K562 (cell line): ENCODE measurements around the gene MEGF11. TPM values are rescaled to one million over a fixed set of nuclear protein-coding genes. Genes with fewer than 3 reads are reported as not detected.

Experiments used
- ATAC-seq: fragments of 200-7000 bp; cut with Tn5 transposase; 3 replicates; pipeline ENCODE4 v1.9.1; 2020; ENCODE audit warnings: moderate library complexity
- BruUV-seq: library from RNA; stranded (reverse); fragments of 400-500 nt; replicated peaks from 2 replicates; lab custom pipeline; 2021; lab: Mats Ljungman, UMichigan
- CTCF ChIA-PET: fragments of 300-600 bp; formaldehyde crosslinking; extraction: SDS; loops from one replicate; lab custom pipeline; 2021; ENCODE audit warnings: low intra/inter-chr PET ratio; lab: Yijun Ruan, JAX
- POLR2A ChIA-PET: fragments of 300-600, 350-650 bp; sonication (Branson Sonifier 250); formaldehyde crosslinking; extraction: SDS; loops from one replicate; lab custom pipeline; 2021; ENCODE audit warnings: antibody characterized with exemption, inconsistent platforms; lab: Yijun Ruan, JAX
- DNase-seq, 4 experiments: peaks; one replicate each; pipeline versions ENCODE4 v3.0.0 to v3.0.0-alpha.2; 2011 to 2018; ENCODE audit warnings: low spot score in 3 of 4, mixed read lengths in 3 of 4; ENCODE audit errors: extremely low read depth in 1 of 4
- FAIRE-seq: peaks from 2 replicates; lab custom pipeline; 2011; peaks lifted over from hg19 to GRCh38; lab: Jason Lieb, UNC
- H2AFZ ChIP-seq: 2 replicates; pipeline ENCODE4 v1.6.0; 2011; ENCODE audit warnings: low read depth, low read length, control low read depth, inconsistent platforms
- H3K27ac ChIP-seq: fragments of 200-600 bp; 3 replicates; pipeline ENCODE4 v1.8.0; 2011; ENCODE audit warnings: low read depth, mild to moderate bottlenecking, control low read depth, inconsistent platforms, low read length, moderate library complexity, mixed read lengths; ENCODE audit errors: extremely low read depth
- H3K27me3 ChIP-seq, 2 experiments: fragments of 300-600 bp in 1 of 2; 2 replicates in 1 of 2; 3 replicates in 1 of 2; pipeline versions ENCODE4 v1.6.0 to v1.8.0; 2011; ENCODE audit warnings: inconsistent platforms in 2 of 2, low read length in 2 of 2, mild to moderate bottlenecking in 1 of 2, mixed read lengths in 1 of 2, moderate library complexity in 1 of 2; ENCODE audit not compliant: control insufficient read depth in 2 of 2, insufficient read depth in 2 of 2
- H3K36me3 ChIP-seq: fragments of 300-600 bp; 3 replicates; pipeline ENCODE4 v1.8.0; 2011; ENCODE audit warnings: mild to moderate bottlenecking, low read length, inconsistent platforms; ENCODE audit not compliant: control insufficient read depth, insufficient read depth
- H3K4me1 ChIP-seq, 2 experiments: fragments of 200-600 bp in 1 of 2; replicated peaks in 1 of 2; 2 replicates in 1 of 2; 3 replicates in 1 of 2; pipeline versions ENCODE4 v1.5.1 to v1.8.0; 2011; ENCODE audit warnings: inconsistent platforms in 2 of 2, low read length in 2 of 2, mild to moderate bottlenecking in 1 of 2, mixed read lengths in 1 of 2, moderate library complexity in 1 of 2; ENCODE audit not compliant: control insufficient read depth in 2 of 2, insufficient read depth in 2 of 2
- H3K4me2 ChIP-seq: 2 replicates; pipeline ENCODE4 v1.6.1; 2011; ENCODE audit warnings: low read length, control low read depth, inconsistent platforms, mixed read lengths; ENCODE audit not compliant: insufficient read depth
- H3K4me3 ChIP-seq: fragments of 200-600 bp; sonication (generic), shearing (Covaris generic); 2 replicates; pipeline ENCODE4 v1.5.1; 2016; ENCODE audit warnings: control low read depth, inconsistent platforms
- H3K79me2 ChIP-seq: fragments of 200-600 bp; 3 replicates; pipeline ENCODE4 v1.8.0; 2011; ENCODE audit warnings: low read length, inconsistent platforms; ENCODE audit not compliant: control insufficient read depth, insufficient read depth
- H3K9ac ChIP-seq, 2 experiments: 2 replicates each; pipeline versions ENCODE4 v1.6.0 to v1.6.1; 2011; ENCODE audit warnings: low read depth in 2 of 2, low read length in 2 of 2, control low read depth in 1 of 2, inconsistent platforms in 1 of 2, mild to moderate bottlenecking in 1 of 2, mixed read lengths in 1 of 2; ENCODE audit not compliant: insufficient read depth in 1 of 2
- H3K9me1 ChIP-seq: one replicate; pipeline ENCODE4 v1.6.0; 2011; ENCODE audit warnings: inconsistent platforms, mild to moderate bottlenecking, low read length, moderate library complexity; ENCODE audit not compliant: control insufficient read depth, insufficient read depth
- H3K9me3 ChIP-seq: replicated peaks from 2 replicates; pipeline ENCODE4 v1.5.1; 2011; ENCODE audit warnings: low read depth, low read length, inconsistent platforms; ENCODE audit not compliant: control insufficient read depth, insufficient read depth
- H4K20me1 ChIP-seq: replicated peaks from 2 replicates; pipeline ENCODE4 v1.6.1; 2011; ENCODE audit warnings: low read length, inconsistent platforms, mixed read lengths; ENCODE audit not compliant: control insufficient read depth, insufficient read depth
- BCL6 ChIP-seq: fragments of 250-450 bp; sonication (Bioruptor Pico); IDR thresholded peaks from 2 replicates; pipeline ENCODE4 v1.4.0; 2020
- CCNT2 ChIP-seq: IDR thresholded peaks from 2 replicates; pipeline ENCODE4 v1.6.1; 2011; ENCODE audit warnings: borderline replicate concordance, low read depth, mild to moderate bottlenecking, moderate library complexity, mixed read lengths, low read length; ENCODE audit not compliant: insufficient read length; ENCODE audit errors: extremely low read depth
- CREBBP ChIP-seq: IDR thresholded peaks from one replicate; pipeline ENCODE4 v1.6.1; 2012; ENCODE audit warnings: low read depth, mild to moderate bottlenecking, control low read depth, inconsistent platforms, low read length
- JUND ChIP-seq, 2 experiments: IDR thresholded peaks; 2 replicates in 1 of 2; 3 replicates in 1 of 2; pipeline ENCODE4 v1.6.1; 2011; ENCODE audit warnings: borderline replicate concordance in 2 of 2, low read depth in 2 of 2, low read length in 2 of 2, improper control_type of control experiment in 1 of 2, missing biosample characterization in 1 of 2, missing genetic modification characterization in 1 of 2, missing genetic modification reagents in 1 of 2
- NFE2L1 ChIP-seq: fragments of 450-650 bp; IDR thresholded peaks from 2 replicates; pipeline ENCODE4 v1.6.1; 2016; ENCODE audit warnings: missing genetic modification characterization, low read depth, mild to moderate bottlenecking, missing compliant biosample characterization, moderate library complexity, borderline replicate concordance
- PRDM10 ChIP-seq: fragments of 450-650 bp; IDR thresholded peaks from 2 replicates; pipeline ENCODE4 v1.6.1; 2018; ENCODE audit not compliant: partially characterized antibody
- SMAD3 ChIP-seq: fragments of 450-650 bp; formaldehyde crosslinking; conservative IDR thresholded peaks from 2 replicates; pipeline ENCODE4 v1.4.0; 2020; ENCODE audit warnings: mild to moderate bottlenecking
- SMARCA4 ChIP-seq: fragments of 450-650 bp; IDR thresholded peaks from 2 replicates; pipeline ENCODE4 v1.6.1; 2016
- ZBTB34 ChIP-seq: fragments of 250-450 bp; sonication (Bioruptor Pico); IDR thresholded peaks from 2 replicates; pipeline ENCODE4 v1.8.0; 2021; ENCODE audit warnings: mild to moderate bottlenecking, moderate library complexity
- ZKSCAN3 ChIP-seq: fragments of 250-450 bp; sonication (Bioruptor Pico); IDR thresholded peaks from 2 replicates; pipeline ENCODE4 v1.4.0; 2020
- ZNF224 ChIP-seq: sonication (generic); formaldehyde crosslinking; IDR thresholded peaks from 2 replicates; pipeline ENCODE4 v1.8.0; 2022; ENCODE audit warnings: mild to moderate bottlenecking, missing genetic modification reagents
- WGBS: fragments of 100-300 bp; shearing (Covaris generic); methylation state at CpG from one replicate; pipeline ENCODE4 v1.1.6; 2016; ENCODE audit warnings: low coverage, mixed read lengths; ENCODE audit not compliant: insufficient coverage; ENCODE audit errors: missing lambda C conversion rate; 5-methylcytosine and 5-hydroxymethylcytosine counted together
- in situ Hi-C: fragments of 300-500 bp; cut with MboI; formaldehyde crosslinking; loops from 4 replicates; pipeline ENCODE4 v1.15.0; 2018; ENCODE audit warnings: inconsistent platforms, mixed read lengths
- intact Hi-C: fragments of 100-400 bp; cut with micrococcal nuclease; formaldehyde crosslinking; loops from 2 replicates; pipeline ENCODE4 v1.14.2; 2022
- polyA plus RNA-seq, 8 experiments: library from polyadenylated mRNA; depleted of rRNA in 4 of 8; stranded (reverse) in 5 of 8; unstranded in 3 of 8; fragments of >200 nt; fragmentation: Nextera tagmentation in 2 of 8; fragmentation: Illumina TruSeq in 1 of 8; extraction: Ambion mirVana in 2 of 8; extraction: Trizol in 1 of 8; gene quantifications; 2 replicates each; pipeline versions ENCODE4 v1.2.1 to v1.2.3, GENCODE V29; 2011 to 2014; ENCODE audit warnings: inconsistent platforms in 1 of 8, missing spikeins in 1 of 8
- total RNA-seq, 7 experiments: library from RNA; depleted of rRNA in 6 of 7; stranded (reverse); fragments of >200 nt in 6 of 7; fragmentation: Illumina TruSeq in 2 of 7; extraction: Trizol in 2 of 7; gene quantifications; 2 replicates each; pipeline versions ENCODE4 v1.2.1 to v1.2.3, GENCODE V29; 2011 to 2021; ENCODE audit warnings: low replicate concordance in 1 of 7

The MEGF11 gene
- total and polyA plus RNA-seq, 9 of the 15 experiments (the other 6 are each of a cell fraction or from before 2014, with no cell fraction given): 0.06 to 0.23 (median 0.20) TPM; not detected in 6

DNA sequence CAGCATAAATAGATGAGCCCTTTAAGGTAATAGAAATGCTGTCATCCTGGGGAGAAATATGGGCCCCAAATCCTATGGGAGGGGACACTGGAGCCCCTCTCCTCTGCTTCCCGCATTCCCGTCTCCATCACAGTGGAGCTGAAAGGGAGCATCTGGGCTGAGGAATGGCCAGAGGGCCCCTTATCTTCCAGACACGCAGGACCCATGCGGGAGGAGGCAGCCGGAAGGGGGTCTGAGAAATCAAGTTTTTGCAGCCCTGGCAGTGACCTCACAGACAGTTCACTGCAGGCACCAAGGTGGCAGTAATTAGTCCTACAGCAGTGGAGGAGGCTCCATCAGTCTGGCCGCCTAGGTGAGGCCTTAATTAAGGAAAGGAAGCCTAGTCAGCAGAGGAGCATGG, 304.1 kb downstream of the MEGF11 start:
- no peaks in the 10 kb centered on the region for H3K36me3 ChIP-seq
- peaks cover 34 to 43% of the 10 kb centered on the region in 2 experiments; a peak in 4 of 5 replicates for H3K27me3 ChIP-seq
- BruUV-seq: no TSS peak
- in situ Hi-C loops: no loop called here
- DNase-seq: no peak
- TF ChIP-seq CREBBP: no peak
- no peak for TF ChIP-seq ZKSCAN3 (CRISPR knock-in tag)
- TF ChIP-seq ZNF224 (CRISPR knock-in tag): no peak
- TF ChIP-seq SMAD3 (CRISPR knock-in tag): no peak
- TF ChIP-seq JUND (IDR thresholded peaks at IDR 0.05; ENCODE audit: borderline replicate concordance, low read depth, low read length): no peak
- no peak for TF ChIP-seq JUND (tag; IDR thresholded peaks at IDR 0.05; ENCODE audit: borderline replicate concordance, low read depth, low read length)
- no peaks in the 10 kb centered on the region for H3K9me3 ChIP-seq
- no peak overlapping the region for H2AFZ ChIP-seq
- no peaks in the 10 kb centered on the region for H3K4me1 ChIP-seq
- no peak overlapping the region for H3K27ac ChIP-seq
- POLR2A ChIA-PET: interaction anchor here (0.8 kb wide), 1 partner anchor 14 kb away, joined by 3 read pairs; no protein-coding TSS in a partner anchor
- intact Hi-C loops: no loop called here
- no peak for ATAC-seq
- no peak overlapping the region for H3K4me3 ChIP-seq
- H3K9ac ChIP-seq: no peak overlapping the region
- H4K20me1 ChIP-seq: peaks cover 22% of the 10 kb centered on the region; the same call in 1 of the 2 replicates
- WGBS: 0% methylated on average over 6 of the region's 6 CpGs
- H3K9me1 ChIP-seq: peaks cover 2% of the 10 kb centered on the region
- FAIRE-seq: no peak
- no peak overlapping the region for H3K4me2 ChIP-seq
- CTCF ChIA-PET: no interaction called here
- H3K79me2 ChIP-seq: no peaks in the 10 kb centered on the region

DNA sequence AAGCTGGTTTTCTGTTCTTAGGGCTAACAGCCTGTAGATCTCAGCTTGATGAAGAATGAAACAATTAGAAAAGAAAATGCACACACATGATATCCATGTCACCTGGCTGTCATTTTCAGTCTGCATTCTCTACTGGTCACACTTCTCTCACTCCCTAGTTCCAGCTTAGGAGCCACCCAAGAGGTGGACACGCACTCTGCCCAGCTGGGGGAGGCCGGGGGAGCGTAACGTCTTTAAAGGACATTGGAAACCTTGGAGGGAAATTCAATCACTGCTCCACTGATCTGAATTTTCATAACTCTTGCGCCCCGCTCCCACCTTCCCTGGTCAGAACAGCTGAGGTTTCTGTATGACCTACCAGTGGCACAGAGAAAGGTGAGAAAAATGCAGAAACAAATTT, 304.5 kb downstream of the MEGF11 start:
- Histone ChIP-seq H3K4me1 (no peaks in the 10 kb centered on the region), H3K9me1 (no peaks in the 10 kb centered on the region), H3K4me2 (no peak overlapping the region), H3K9me3 (no peaks in the 10 kb centered on the region), H3K27me3 (peaks cover 34 to 42% of the 10 kb centered on the region in 2 experiments; a peak in 4 of 5 replicates), H3K27ac (no peak overlapping the region), H3K4me3 (no peak overlapping the region), H4K20me1 (peaks cover 26% of the 10 kb centered on the region; the same call in 1 of the 2 replicates), H3K79me2 (no peaks in the 10 kb centered on the region), H3K9ac (no peak overlapping the region), H2AFZ (no peak overlapping the region), H3K36me3 (no peaks in the 10 kb centered on the region)
- no TSS peak for BruUV-seq
- 3% methylated on average over 6 of the region's 6 CpGs for WGBS
- ChIA-PET CTCF (no interaction called here), POLR2A (interaction anchor here (0.8 to 1.7 kb wide), 2 partner anchors 12 to 14 kb away, joined by 3 to 7 read pairs; no protein-coding TSS in a partner anchor)
- FAIRE-seq: no peak
- DNase-seq: no peak
- intact Hi-C loops (no loop called here), in situ Hi-C loops (no loop called here)
- ATAC-seq: no peak
- TF ChIP-seq PRDM10: no peak
- no peak for TF ChIP-seq ZBTB34 (CRISPR knock-in tag)
- no peak for TF ChIP-seq BCL6
- no peak for TF ChIP-seq SMARCA4
- TF ChIP-seq NFE2L1: no peak
- TF ChIP-seq CCNT2: no peak
